H1 (cell line): ENCODE measurements around the gene SERPINF2. TPM values are rescaled to one million over a fixed set of nuclear protein-coding genes. Genes with fewer than 3 reads are reported as not detected.
A peak's percentile ranks its signal among the peaks of the same experiment; 100 is the strongest.

Experiments
- CTCF ChIA-PET: fragments of 300-600 bp; sonication (Branson Sonifier 250); formaldehyde crosslinking; loops from one replicate; lab custom pipeline; 2021; ENCODE audit not compliant: partially characterized antibody; lab: Charles Lee
- POLR2A ChIA-PET: fragments of 300-600 bp; sonication (Branson Sonifier 250); formaldehyde crosslinking; loops from one replicate; lab custom pipeline; 2021; ENCODE audit warnings: inconsistent platforms; ENCODE audit not compliant: partially characterized antibody; lab: Charles Lee
- DNase-seq, 2 experiments: peaks; one replicate each; pipeline versions ENCODE4 v3.0.0 to v3.0.0-alpha.2; 2010 to 2022; ENCODE audit warnings: low spot score in 2 of 2, low read depth in 1 of 2, mixed read lengths in 1 of 2
- FAIRE-seq: peaks from 2 replicates; lab custom pipeline; 2011; peaks lifted over from hg19 to GRCh38; lab: Jason Lieb, UNC
- H2AFZ ChIP-seq: 2 replicates; pipeline ENCODE4 v1.8.1; 2012; ENCODE audit warnings: low read length, inconsistent platforms
- H2AK5ac ChIP-seq: 2 replicates; pipeline ENCODE4 v1.6.1; 2013; ENCODE audit warnings: low read depth, low read length
- H2BK120ac ChIP-seq: replicated peaks from 2 replicates; pipeline ENCODE3; 2013; ENCODE audit warnings: low read depth, low read length, inconsistent platforms
- H2BK12ac ChIP-seq: 2 replicates; pipeline ENCODE4 v1.6.1; 2013; ENCODE audit warnings: low read depth, low read length
- H2BK15ac ChIP-seq: 2 replicates; pipeline ENCODE4 v1.6.1; 2013; ENCODE audit warnings: low read length
- H2BK20ac ChIP-seq: 2 replicates; pipeline ENCODE4 v1.6.1; 2013; ENCODE audit warnings: low read length
- H2BK5ac ChIP-seq: 2 replicates; pipeline ENCODE4 v1.6.1; 2013; ENCODE audit warnings: low read depth, low read length
- H3K14ac ChIP-seq: 2 replicates; pipeline ENCODE4 v1.6.1; 2013; ENCODE audit warnings: inconsistent platforms; ENCODE audit not compliant: insufficient read length
- H3K18ac ChIP-seq: 2 replicates; pipeline ENCODE4 v1.6.1; 2013; ENCODE audit warnings: low read length; ENCODE audit errors: extremely low read depth
- H3K23ac ChIP-seq: 2 replicates; pipeline ENCODE4 v1.6.1; 2013; ENCODE audit warnings: inconsistent platforms; ENCODE audit not compliant: insufficient read length
- H3K23me2 ChIP-seq: 2 replicates; pipeline ENCODE4 v1.6.1; 2013; ENCODE audit warnings: low read depth, low read length
- H3K27ac ChIP-seq: 2 replicates; pipeline ENCODE4 v1.6.1; 2011; ENCODE audit warnings: low read depth, low read length, inconsistent platforms
- H3K27me3 ChIP-seq, 4 experiments: replicated peaks in 1 of 4; 1 replicate in 1 of 4; 2 replicates in 3 of 4; pipeline versions ENCODE4 v1.6.1 to v1.8.1; 2011 to 2013; ENCODE audit warnings: low read length in 3 of 4, mild to moderate bottlenecking in 3 of 4, inconsistent platforms in 2 of 4, mixed read lengths in 2 of 4, moderate library complexity in 1 of 4; ENCODE audit not compliant: control insufficient read depth in 3 of 4, insufficient read depth in 3 of 4; ENCODE audit errors: extremely low read depth in 1 of 4
- H3K36me3 ChIP-seq, 4 experiments: 2 replicates each; pipeline versions ENCODE4 v1.6.1 to v1.8.1; 2011 to 2013; ENCODE audit warnings: mild to moderate bottlenecking in 4 of 4, low read length in 3 of 4, moderate library complexity in 2 of 4, control low read depth in 1 of 4, inconsistent platforms in 1 of 4; ENCODE audit not compliant: insufficient read depth in 4 of 4, control insufficient read depth in 2 of 4
- H3K4ac ChIP-seq: replicated peaks from 2 replicates; pipeline ENCODE3; 2013; ENCODE audit warnings: low read length, low read depth, mixed read lengths, inconsistent platforms; ENCODE audit not compliant: insufficient read length
- H3K4me1 ChIP-seq, 4 experiments: replicated peaks in 1 of 4; 1 replicate in 1 of 4; 2 replicates in 3 of 4; pipeline versions ENCODE4 v1.6.1 to v1.8.1; 2011 to 2013; ENCODE audit warnings: low read length in 3 of 4, inconsistent platforms in 2 of 4, mixed read lengths in 1 of 4; ENCODE audit not compliant: insufficient read depth in 4 of 4, control insufficient read depth in 3 of 4
- H3K4me2 ChIP-seq, 2 experiments: 2 replicates each; pipeline versions ENCODE4 v1.6.1 to v1.8.1; 2011 to 2013; ENCODE audit warnings: low read depth in 2 of 2, low read length in 2 of 2, control low read depth in 1 of 2, inconsistent platforms in 1 of 2, mild to moderate bottlenecking in 1 of 2; ENCODE audit not compliant: insufficient read depth in 1 of 2
- H3K4me3 ChIP-seq, 4 experiments: fragments of 200-600, 300-600 bp in 1 of 4; sonication (generic), shearing (Covaris generic), sonication (Bioruptor Twin) in 1 of 4; 2 replicates each; pipeline versions ENCODE4 v1.5.1 to v1.8.1; 2011 to 2016; ENCODE audit warnings: low read length in 4 of 4, low read depth in 3 of 4, control low read depth in 2 of 4, inconsistent platforms in 2 of 4, mild to moderate bottlenecking in 2 of 4, mixed read lengths in 1 of 4, moderate library complexity in 1 of 4; ENCODE audit not compliant: insufficient read depth in 2 of 4; ENCODE audit errors: extremely low read depth in 1 of 4
- H3K56ac ChIP-seq: replicated peaks from 2 replicates; pipeline ENCODE3; 2013; ENCODE audit warnings: low read depth, mild to moderate bottlenecking, mixed read lengths, low read length, inconsistent platforms; ENCODE audit not compliant: insufficient read length
- H3K79me1 ChIP-seq: 2 replicates; pipeline ENCODE4 v1.6.1; 2013; ENCODE audit warnings: low read depth, low read length, control low read depth
- H3K79me2 ChIP-seq, 2 experiments: 2 replicates each; pipeline versions ENCODE4 v1.6.1 to v1.8.1; 2012 to 2013; ENCODE audit warnings: low read length in 2 of 2, mild to moderate bottlenecking in 2 of 2, inconsistent platforms in 1 of 2; ENCODE audit not compliant: insufficient read depth in 2 of 2, control insufficient read depth in 1 of 2
- H3K9ac ChIP-seq, 4 experiments: replicated peaks in 1 of 4; 1 replicate in 1 of 4; 2 replicates in 3 of 4; pipeline versions ENCODE4 v1.6.1 to v1.8.1; 2011 to 2013; ENCODE audit warnings: low read depth in 3 of 4, low read length in 3 of 4, control low read depth in 2 of 4, mild to moderate bottlenecking in 2 of 4, moderate library complexity in 2 of 4, inconsistent platforms in 1 of 4; ENCODE audit errors: extremely low read depth in 1 of 4
- H3K9me3 ChIP-seq, 2 experiments: 2 replicates each; pipeline versions ENCODE4 v1.6.1 to v1.8.1; 2012 to 2013; ENCODE audit warnings: mild to moderate bottlenecking in 2 of 2, moderate library complexity in 2 of 2, control low read depth in 1 of 2, inconsistent platforms in 1 of 2, low read depth in 1 of 2, low read length in 1 of 2, mixed read lengths in 1 of 2; ENCODE audit not compliant: insufficient read depth in 2 of 2
- H4K20me1 ChIP-seq, 2 experiments: replicated peaks in 1 of 2; 2 replicates each; pipeline versions ENCODE3 to v1.8.1; 2011 to 2013; ENCODE audit warnings: inconsistent platforms in 2 of 2, low read length in 2 of 2, mild to moderate bottlenecking in 1 of 2; ENCODE audit not compliant: insufficient read depth in 2 of 2, control insufficient read depth in 1 of 2
- H4K5ac ChIP-seq: 2 replicates; pipeline ENCODE4 v1.6.1; 2013; ENCODE audit warnings: low read length, low read depth, mixed read lengths, inconsistent platforms; ENCODE audit not compliant: insufficient read length
- H4K8ac ChIP-seq: 2 replicates; pipeline ENCODE4 v1.8.0; 2013; ENCODE audit warnings: mild to moderate bottlenecking, moderate library complexity, low read length, inconsistent platforms; ENCODE audit not compliant: insufficient read depth; ENCODE audit errors: extremely low read depth
- H4K91ac ChIP-seq: replicated peaks from 2 replicates; pipeline ENCODE3; 2013; ENCODE audit warnings: low read length, mixed read lengths, inconsistent platforms; ENCODE audit not compliant: insufficient read length
- RAD21 ChIP-seq, 2 experiments: IDR thresholded peaks in 1 of 2; conservative IDR thresholded peaks in 1 of 2; 2 replicates each; pipeline ENCODE4 v1.6.1; 2011; ENCODE audit warnings: low read depth in 2 of 2, low read length in 2 of 2, improper control_type of control experiment in 1 of 2, inconsistent platforms in 1 of 2, mild to moderate bottlenecking in 1 of 2, moderate library complexity in 1 of 2
- RBBP5 ChIP-seq: IDR thresholded peaks from 2 replicates; pipeline ENCODE4 v1.7.1; 2012; ENCODE audit warnings: low read depth, mild to moderate bottlenecking, inconsistent platforms, low read length, moderate library complexity, borderline replicate concordance
- WGBS, 2 experiments: shearing (Covaris generic) in 1 of 2; methylation state at CpG; one replicate each; pipeline versions ENCODE4 v1.1.6 to v1.1.7; 2013 to 2015; ENCODE audit warnings: low lambda C conversion rate in 2 of 2, mixed read lengths in 2 of 2, inconsistent platforms in 1 of 2, low coverage in 1 of 2, missing lambda C conversion rate in 1 of 2; ENCODE audit not compliant: insufficient replicate concordance in 2 of 2, insufficient coverage in 1 of 2, insufficient read length in 1 of 2; ENCODE audit errors: extremely low coverage in 1 of 2, missing lambda C conversion rate in 1 of 2; 5-methylcytosine and 5-hydroxymethylcytosine counted together
- polyA plus RNA-seq, 7 experiments: library from polyadenylated mRNA; depleted of rRNA in 3 of 7; stranded (reverse) in 5 of 7; unstranded in 2 of 7; fragments of >200 nt in 5 of 7; fragments of 200-250 nt in 2 of 7; gene quantifications; 1 replicate in 5 of 7; 2 replicates in 1 of 7; 4 replicates in 1 of 7; pipeline versions ENCODE4 v1.2.1 to v1.2.3, GENCODE V29; 2011 to 2013; ENCODE audit warnings: missing spikeins in 2 of 7, mixed read lengths in 2 of 7
- total RNA-seq: library from RNA; stranded (reverse); fragmentation: NEBNext Ultra II Directional; extraction: Animal tissue kit (Norgen Biotek cat#: 25700); gene quantifications from 2 replicates; pipeline ENCODE4 v1.2.1, GENCODE V29; 2021
- TF ChIP-seq, protein P1 (sequence below): IDR thresholded peaks from 2 replicates; pipeline ENCODE4 v1.6.1; 2012; ENCODE audit warnings: inconsistent platforms

SERPINF2 gene
- total and polyA plus RNA-seq, 2 of the 8 experiments (the other 6 are each of a cell fraction or from before 2014, with no cell fraction given): 1.8 to 3.2 TPM

DNA sequence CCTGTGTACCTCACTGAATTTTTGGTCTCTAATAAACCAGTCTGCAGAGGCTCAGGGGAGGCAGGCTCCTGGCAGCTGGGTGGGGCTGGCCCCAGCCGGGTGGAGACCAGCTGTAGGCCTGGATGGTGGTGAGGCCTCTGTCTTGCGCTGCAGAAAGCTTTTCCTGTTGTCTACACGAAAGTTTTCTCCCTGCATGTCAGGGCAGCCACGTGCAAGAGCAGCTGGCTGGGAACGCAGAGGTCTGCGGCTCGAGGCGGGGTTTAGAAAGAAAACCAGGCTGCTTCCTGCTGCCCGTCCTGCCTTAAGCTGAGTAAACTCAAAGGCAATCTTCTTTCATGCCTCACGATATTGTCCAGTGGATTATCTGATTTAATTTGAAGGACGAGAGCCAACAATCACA lies 21.6 kb downstream of the SERPINF2 start:
- Histone ChIP-seq H2BK15ac (no peak overlapping the region), H4K8ac (no peak overlapping the region), H3K56ac (no peak overlapping the region), H2BK120ac (no peak overlapping the region), H3K4me3 (no peak overlapping the region), H3K79me1 (no peaks in the 10 kb centered on the region), H2AK5ac (no peak overlapping the region), H4K91ac (no peak overlapping the region), H2BK12ac (no peak overlapping the region), H3K9ac (no peak overlapping the region), H3K27me3 (no peaks in the 10 kb centered on the region; a peak in 2 of 7 replicates), H3K9me3 (no peaks in the 10 kb centered on the region), H3K79me2 (no peaks in the 10 kb centered on the region), H3K27ac (no peak overlapping the region), H3K23me2 (peaks cover 9% of the 10 kb centered on the region; the same call in 1 of the 2 replicates), H3K4me2 (no peak overlapping the region; a peak in 1 of 4 replicates), H3K18ac (no peak overlapping the region), H2AFZ (no peak overlapping the region), H4K5ac (peak overlapping the region; percentile 16), H3K4ac (no peak overlapping the region), H3K23ac (no peak overlapping the region), H3K4me1 (peaks cover 0 to 25% (median 21%) of the 10 kb centered on the region in 4 experiments; a peak in 6 of 7 replicates), H3K36me3 (no peaks in the 10 kb centered on the region), H3K14ac (no peak overlapping the region), H4K20me1 (no peaks in the 10 kb centered on the region), H2BK5ac (no peak overlapping the region), H2BK20ac (peak overlapping the region; percentile 72; the same call in 1 of the 2 replicates)
- FAIRE-seq (no peak), DNase-seq (no peak)
- CTCF ChIA-PET: interaction anchor here (0.8 to 1.6 kb wide), 5 partner anchors 10 to 44 kb away, joined by 3 to 7 read pairs (median 3); no protein-coding TSS in a partner anchor
- WGBS, 2 experiments: 91% methylated on average over 11 of the region's 11 CpGs; no CpG with 5 or more reads in 1 of the 2 experiments
- TF ChIP-seq RBBP5 (no peak), RAD21 (IDR thresholded peaks at IDR 0.05 in 1 of 2, conservative IDR thresholded peaks at IDR 0.05 in 1 of 2; ENCODE audit: low read depth in 2 of 2, low read length in 2 of 2) (no peak)
- TF ChIP-seq, protein P1, sequence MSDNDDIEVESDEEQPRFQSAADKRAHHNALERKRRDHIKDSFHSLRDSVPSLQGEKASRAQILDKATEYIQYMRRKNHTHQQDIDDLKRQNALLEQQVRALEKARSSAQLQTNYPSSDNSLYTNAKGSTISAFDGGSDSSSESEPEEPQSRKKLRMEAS: no peak
- POLR2A ChIA-PET: interaction anchor here (1.0 to 3.7 kb wide), 2 partner anchors 10 to 48 kb away, joined by 4 to 14 read pairs; no protein-coding TSS in a partner anchor
